ENCODE data around the gene CRB3. TPM values are rescaled to one million over a fixed set of nuclear protein-coding genes. Genes with fewer than 3 reads are reported as not detected.

Gene CRB3
- total and polyA plus RNA-seq, 9 of the 15 experiments (the other 6 are each of a cell fraction or from before 2014, with no cell fraction given) = 0.49 TPM; not detected in 8

GRCh38 chr19:6424195-6424938 is 39.7 kb upstream of the CRB3 start, which contains the start of gene KHSRP (continued):
- TF ChIP-seq ZNF318 (IDR thresholded peaks at IDR 0.05; ENCODE audit: borderline replicate concordance in 1 of 2, low read depth in 1 of 2) = no peak
- no peak for TF ChIP-seq HINFP (tag; conservative IDR thresholded peaks at IDR 0.05; ENCODE audit: low read depth)
- TF ChIP-seq PPARD (CRISPR knock-in tag; IDR thresholded peaks at IDR 0.05) = no peak
- no peak for TF ChIP-seq ARID3A (IDR thresholded peaks at IDR 0.05; ENCODE audit: borderline replicate concordance, low read depth, low read length)
- peak; percentile 48 for TF ChIP-seq ZBTB12 (CRISPR knock-in tag; IDR thresholded peaks at IDR 0.05)
- TF ChIP-seq CBX5 (IDR thresholded peaks at IDR 0.05; ENCODE audit: borderline replicate concordance, low read depth) = no peak
- 0 out of 2 replicates have a peak, but pooled peaks have one; percentile 9 for TF ChIP-seq TFAP4 (CRISPR knock-in tag; IDR thresholded peaks at IDR 0.05; ENCODE audit: borderline replicate concordance)
- TF ChIP-seq ZNF740 (CRISPR knock-in tag; IDR thresholded peaks at IDR 0.05) = no peak
- TF ChIP-seq ZNF740 (tag; IDR thresholded peaks at IDR 0.05) = no peak
- TF ChIP-seq PTTG1 (tag; IDR thresholded peaks at IDR 0.05; ENCODE audit: low read depth) = no peak
- no peak for TF ChIP-seq HNRNPUL1 (IDR thresholded peaks at IDR 0.05; ENCODE audit: low read length)

Data from K562 (cell line).